HTR-8/SVneo (cell line): Measurements from ENCODE around the gene CDC16.
"Not testable (repeated sequence)": the region's sequence is repeated elsewhere in the genome, so short reads cannot be mapped to it uniquely, and the experiment has no call there.

Experiments
- DNase-seq: peaks from one replicate; pipeline ENCODE4 v3.0.0; 2011; ENCODE audit warnings: low spot score, mixed read lengths; ENCODE audit not compliant: insufficient read length
- FAIRE-seq: peaks from 2 replicates; lab custom pipeline; 2011; peaks lifted over from hg19 to GRCh38; lab: Jason Lieb, UNC

The CDC16 gene, protein sequence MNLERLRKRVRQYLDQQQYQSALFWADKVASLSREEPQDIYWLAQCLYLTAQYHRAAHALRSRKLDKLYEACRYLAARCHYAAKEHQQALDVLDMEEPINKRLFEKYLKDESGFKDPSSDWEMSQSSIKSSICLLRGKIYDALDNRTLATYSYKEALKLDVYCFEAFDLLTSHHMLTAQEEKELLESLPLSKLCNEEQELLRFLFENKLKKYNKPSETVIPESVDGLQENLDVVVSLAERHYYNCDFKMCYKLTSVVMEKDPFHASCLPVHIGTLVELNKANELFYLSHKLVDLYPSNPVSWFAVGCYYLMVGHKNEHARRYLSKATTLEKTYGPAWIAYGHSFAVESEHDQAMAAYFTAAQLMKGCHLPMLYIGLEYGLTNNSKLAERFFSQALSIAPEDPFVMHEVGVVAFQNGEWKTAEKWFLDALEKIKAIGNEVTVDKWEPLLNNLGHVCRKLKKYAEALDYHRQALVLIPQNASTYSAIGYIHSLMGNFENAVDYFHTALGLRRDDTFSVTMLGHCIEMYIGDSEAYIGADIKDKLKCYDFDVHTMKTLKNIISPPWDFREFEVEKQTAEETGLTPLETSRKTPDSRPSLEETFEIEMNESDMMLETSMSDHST

DNA sequence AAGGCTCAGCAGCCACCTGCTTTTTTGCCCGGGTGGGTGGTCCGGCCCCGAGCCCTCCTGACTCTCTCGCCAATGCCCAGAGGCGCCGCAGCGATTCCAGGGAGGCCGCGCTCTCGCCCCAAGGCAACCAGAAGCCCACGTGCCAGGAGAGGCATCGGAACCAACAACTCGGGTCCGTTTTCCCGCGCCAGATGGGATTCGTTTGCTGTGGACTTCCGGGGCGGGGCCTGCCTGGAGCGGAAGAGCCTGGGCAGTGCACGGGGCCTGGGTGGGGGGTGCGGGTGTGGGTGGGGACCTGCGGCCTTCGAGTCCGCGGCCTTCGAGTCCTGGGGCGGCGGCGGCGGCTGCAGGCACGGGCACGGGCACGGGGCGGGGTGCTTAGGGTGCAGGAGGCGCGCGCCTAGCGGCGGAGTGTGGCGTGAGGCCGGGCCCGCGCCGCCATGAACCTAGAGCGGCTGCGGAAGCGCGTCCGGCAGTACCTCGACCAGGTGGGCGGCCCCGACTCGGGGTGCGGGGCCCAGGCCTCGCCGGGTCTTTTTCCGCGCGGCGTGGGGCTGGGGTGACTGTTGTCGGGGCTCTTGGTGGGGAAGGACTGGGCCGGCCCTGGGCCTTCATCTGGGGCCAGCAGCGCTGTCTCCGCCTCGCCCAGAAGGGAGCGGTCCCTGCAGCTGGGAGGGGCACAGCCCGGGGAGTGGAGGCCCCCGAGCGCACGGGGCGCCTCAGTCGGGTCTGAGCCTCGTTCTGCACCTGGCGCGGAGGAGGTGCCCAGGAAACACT lies at the start of gene CDC16:
Gene CDC16 (plus strand): TSS at position 253 of the 777 bp plus-strand sequence. CDS start 188 bp downstream, at position 441.
- DNase-seq = peak; percentile 82
- FAIRE-seq = peak; percentile 28

DNA sequence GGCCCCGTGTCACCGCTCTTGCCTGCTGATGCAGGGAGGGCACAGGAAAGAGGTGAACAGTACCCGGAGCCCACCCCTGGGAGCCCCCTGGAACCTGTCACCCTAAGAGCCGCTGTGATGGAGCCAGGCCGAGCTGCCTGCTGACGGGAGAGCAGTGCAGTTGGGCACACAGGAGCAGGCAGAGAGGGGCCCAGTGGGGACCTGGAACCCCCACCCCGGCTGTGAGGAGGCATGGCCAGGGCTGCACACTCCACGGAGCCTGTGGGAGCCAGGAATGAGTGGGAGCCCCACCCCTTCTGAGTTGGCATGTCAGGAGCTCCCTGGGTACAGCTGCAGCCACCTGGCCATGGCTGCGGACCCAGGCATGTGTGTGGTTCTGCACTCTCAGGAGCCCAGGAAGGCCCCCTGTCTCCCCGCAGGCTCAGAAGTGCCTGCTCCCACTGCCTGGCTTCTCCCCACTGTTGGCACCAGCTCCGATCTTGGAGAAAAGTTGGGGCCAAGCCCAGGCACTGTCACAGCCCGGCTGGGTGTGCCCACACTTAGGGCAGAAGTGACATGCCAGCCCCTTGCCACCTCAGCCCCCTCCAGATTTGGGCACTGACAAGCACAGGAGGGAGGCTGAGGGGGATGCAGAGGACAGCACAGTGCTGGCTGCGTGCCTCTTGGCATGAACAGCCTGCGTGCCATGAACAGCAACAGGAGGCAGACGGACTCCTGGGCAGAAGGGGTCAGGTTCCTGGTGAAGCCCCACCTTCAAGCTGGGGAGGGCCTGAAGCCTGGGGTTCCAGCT lies 49.3 kb upstream of the CDC16 start:
- DNase-seq (no peak), FAIRE-seq (no peak)

DNA sequence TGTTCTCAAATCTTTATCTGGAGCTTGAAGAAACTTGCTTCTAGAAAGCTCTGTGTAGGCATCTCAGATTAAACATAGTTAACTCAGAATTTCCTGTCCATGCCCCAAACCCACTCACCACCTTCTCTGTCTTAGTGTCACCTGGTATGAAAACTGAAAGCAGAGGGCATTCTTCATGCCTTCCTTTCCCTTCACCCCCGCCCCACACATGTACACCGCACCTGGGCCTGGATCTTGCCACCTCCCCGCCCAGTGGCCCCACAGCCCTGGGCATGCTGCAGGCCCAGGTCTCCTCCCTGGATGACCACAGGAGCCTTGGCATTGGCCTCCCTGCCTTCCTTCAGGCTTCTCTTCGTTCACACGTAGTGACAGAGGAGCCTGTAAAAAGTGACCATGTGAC lies 39.8 kb upstream of the CDC16 start:
- DNase-seq (no peak), FAIRE-seq (no peak)

DNA sequence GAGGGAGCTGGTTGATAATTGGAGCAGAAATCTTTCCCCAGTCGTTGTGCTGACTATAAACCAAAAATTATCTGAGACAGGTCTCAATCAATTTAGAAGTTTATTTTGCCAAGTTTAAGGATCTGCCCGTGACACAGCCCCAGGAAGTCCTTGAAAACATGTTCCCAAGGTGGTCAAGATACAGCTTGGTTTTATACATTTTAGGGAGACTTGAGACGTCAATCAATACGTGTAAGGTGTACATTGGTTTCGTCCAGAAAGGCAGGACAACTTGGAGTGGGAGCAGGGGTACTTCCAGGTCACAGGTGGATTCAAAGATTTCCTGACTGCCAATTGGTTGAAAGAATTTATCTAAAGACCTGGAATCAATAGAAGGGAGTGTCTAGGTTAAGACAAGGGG lies 38.1 kb upstream of the CDC16 start:
- DNase-seq (no peak), FAIRE-seq (no peak)

DNA sequence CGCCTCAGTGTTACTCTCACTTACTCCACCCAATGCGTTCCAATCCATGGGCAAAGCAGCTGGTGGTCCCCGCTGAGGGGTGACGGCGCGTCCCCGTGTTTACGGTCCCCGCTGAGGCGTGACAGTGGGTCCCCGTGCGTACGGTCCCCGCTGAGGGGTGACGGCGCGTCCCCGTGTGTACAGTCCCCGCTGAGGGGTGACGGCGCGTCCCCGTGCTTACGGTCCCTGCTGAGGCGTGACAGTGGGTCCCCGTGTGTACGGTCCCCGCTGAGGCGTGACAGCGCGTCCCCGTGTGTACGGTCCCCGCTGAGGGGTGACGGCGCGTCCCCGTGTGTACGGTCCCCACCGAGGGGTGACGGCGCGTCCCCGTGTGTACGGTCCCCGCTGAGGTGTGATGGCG lies 36.1 kb upstream of the CDC16 start:
- DNase-seq (no peak), FAIRE-seq (no peak)

DNA sequence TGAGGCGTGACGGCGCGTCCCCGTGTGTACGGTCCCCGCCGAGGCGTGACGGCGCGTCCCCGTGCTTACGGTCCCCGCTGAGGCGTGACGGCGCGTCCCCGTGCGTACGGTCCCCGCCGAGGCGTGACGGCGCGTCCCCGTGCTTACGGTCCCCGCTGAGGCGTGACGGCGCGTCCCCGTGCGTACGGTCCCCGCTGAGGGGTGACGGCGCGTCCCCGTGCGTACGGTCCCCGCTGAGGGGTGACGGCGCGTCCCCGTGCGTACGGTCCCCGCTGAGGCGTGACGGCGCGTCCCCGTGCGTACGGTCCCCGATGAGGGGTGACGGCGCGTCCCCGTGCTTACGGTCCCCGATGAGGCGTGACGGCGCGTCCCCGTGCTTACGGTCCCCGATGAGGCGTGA lies 35.2 kb upstream of the CDC16 start:
- DNase-seq, FAIRE-seq: not testable (repeated sequence)

DNA sequence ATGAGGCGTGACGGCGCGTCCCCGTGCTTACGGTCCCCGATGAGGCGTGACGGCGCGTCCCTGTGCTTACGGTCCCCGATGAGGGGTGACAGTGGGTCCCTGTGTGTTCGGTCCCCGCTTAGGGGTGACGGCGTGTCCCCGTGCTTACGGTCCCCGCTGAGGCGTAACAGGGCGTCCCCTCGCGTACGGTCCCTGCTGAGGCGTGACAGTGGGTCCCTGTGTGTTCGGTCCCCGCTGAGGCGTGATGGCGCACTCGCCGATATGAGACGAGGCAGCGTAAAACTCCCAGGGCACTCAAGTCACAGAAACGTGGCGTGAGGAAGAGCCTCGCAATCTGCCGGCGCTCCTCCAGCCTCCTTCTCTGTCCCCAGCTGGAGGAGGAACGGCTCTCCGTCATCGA lies 34.7 kb upstream of the CDC16 start:
- DNase-seq = no peak
- FAIRE-seq = no peak

DNA sequence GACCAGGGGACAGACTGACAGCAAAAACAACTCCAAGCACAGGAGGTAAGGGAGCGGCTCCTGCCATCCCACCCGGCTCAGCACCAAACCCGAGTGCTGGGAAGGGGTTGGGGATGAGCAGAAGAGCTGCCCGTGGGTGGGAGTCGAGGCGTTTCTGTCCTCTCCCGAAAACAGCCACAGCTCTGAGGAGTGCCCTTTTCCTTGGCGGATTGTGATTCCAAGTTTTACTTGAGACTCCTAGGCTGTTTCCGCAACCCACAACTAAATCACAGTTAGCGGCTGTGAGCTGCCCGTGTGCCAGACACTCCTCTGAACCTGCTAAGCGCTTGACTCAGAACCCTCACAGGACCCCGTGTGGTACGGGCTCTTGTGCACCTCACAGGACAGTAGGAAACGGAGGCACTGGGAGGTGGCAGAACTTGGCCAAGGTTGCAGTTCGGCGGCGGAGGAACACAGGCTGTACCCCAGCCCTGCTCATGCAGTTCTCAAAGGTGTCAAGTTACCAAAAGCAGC lies 34.2 kb upstream of the CDC16 start:
- no peak for FAIRE-seq
- no peak for DNase-seq

DNA sequence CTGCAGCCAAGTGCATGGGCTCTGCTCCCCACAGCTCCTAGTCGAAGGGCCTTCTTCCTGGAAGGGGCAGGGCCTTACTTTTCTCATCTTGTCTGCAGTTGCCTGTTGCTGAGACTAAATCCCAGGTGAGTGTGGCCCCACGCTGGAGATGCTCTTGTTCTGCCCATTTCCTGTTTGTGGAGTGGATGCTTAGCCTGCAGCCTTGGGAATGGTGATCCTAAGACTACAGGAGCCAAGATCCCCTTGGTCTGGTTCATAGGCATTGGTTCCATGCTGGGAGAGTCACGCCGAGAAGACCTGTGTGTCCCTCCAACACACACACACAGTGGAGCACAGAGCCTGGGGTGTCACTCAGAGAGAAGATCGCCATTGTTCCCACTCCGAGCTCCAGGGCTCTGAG lies 32.1 kb upstream of the CDC16 start:
- DNase-seq (no peak), FAIRE-seq (no peak)

DNA sequence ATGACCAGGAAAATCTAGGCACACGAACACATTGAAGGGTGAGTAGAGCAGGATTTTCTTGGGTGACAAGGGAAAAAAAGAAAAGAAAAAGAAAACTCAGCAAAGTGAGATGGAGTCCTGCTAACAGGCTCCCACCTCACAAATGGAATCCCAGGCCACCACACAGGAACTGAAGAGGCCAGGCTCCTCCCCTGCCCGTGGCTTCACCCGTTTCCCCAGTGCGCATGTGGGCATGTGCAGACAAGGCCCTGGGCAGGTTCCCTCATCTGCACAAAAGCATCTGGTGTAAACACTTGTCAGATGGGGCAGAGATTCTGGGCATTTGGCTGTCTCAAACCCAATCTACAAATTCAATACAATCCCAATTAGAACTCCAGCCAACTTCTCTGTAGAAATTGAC lies 31.2 kb upstream of the CDC16 start:
- FAIRE-seq (no peak), DNase-seq (no peak)

DNA sequence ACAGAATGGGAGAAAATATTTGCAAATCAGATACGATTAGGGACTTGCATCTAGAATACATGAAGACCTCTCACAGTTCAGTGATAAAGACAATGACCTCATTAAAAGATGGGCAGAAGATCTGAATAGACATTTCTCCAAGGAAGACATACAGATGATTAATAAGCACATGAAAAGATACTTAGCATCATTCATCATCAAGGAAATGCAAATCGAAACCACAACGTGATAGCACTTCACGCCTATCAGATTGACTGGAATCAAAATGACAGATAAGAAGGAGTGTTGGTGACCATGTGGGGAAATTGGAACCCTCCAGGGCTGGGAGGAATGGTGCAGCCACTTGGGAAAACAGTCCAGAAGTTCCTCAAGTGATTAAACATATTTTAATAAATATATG lies 29.8 kb upstream of the CDC16 start:
- FAIRE-seq (no peak), DNase-seq (no peak)

DNA sequence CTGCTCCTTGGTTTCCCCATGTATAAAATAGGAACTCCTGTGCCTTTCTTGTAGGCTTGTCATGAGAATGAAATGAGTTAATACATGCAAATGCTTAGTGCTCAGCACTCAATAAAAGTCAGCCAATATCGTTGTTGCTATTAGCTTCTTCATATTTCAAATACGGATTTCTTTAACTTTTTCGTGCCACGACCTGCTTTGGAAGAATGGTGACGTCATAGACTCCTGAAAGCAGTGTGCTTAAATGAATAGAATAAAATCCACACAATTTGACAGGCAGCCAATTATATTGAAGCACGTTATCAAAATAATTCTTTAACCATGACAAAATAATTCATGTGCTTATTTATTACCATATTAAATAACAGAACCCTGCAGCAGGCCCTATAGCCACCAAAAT lies 26.6 kb upstream of the CDC16 start:
- DNase-seq (no peak), FAIRE-seq (no peak)

DNA sequence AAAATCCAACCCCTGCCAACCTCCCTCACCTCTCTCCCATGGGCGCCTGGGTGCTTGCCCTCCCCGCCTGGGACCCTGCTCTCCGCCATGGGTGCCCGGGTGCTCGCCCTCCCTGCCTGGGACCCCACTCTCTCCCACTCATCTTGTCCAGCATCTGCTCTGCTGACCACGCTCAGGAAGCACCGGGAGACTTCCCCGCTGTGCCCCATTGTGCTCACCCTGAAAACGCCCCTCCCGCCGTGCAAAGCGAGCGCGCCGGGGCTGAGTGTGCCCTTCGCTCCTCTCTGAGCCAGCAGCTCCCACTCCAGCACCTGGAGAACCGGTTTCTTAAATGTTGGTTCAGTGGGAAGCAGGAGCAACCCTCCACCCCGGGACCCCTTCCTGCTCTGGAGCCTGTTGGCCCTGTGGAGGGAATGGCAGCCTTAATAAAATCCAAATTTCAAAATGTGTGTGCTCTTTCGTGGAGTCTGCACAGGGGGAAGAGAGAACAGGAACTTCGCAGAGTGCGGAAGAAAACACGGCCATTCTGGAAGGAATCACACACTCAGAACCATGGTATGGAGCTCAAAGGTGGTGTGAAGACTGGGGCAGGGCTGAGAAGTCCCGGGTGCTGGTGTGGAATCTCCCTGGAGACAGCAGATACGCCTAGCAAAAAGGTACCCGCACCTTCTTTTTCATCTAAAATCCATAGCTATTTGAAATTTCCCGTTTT lies 23.1 kb upstream of the CDC16 start:
- DNase-seq (no peak), FAIRE-seq (no peak)

DNA sequence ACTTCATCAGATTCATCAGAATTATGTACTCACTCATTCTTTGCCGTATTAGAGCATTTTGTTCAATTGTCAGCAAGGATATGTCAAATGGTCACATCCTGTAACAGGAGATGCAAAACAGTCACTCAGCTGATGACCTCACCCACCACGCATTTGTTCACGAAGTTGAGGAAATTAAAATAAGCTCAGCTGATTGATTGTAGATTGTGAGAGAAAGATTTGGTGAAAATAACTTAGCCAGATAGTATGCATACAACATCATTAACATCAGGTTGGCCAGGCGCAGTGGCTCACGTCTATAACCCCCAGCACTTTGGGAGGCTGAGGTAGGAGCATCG lies 22.6 kb upstream of the CDC16 start:
- DNase-seq (peak; percentile 22), FAIRE-seq (peak; percentile 68)

DNA sequence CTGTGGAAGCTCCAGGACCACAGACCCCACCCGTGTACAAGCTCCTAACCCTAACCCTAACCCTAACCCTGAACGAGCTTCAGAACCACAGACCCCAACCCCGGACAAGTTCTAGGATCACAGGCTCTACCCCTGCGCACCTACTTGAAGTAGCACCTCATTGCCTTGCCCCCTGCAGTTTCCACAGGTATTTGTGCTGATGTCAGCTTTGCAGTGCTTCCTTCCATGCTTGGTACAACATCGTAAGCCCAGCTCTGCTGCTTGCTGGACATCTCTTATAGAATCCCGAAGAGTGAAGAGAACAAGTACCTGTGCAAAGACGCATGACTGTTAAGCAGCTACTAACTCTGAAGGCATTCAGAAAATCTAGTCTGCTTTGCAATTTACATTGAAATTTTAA lies 20.7 kb upstream of the CDC16 start:
- DNase-seq (no peak), FAIRE-seq (no peak)

DNA sequence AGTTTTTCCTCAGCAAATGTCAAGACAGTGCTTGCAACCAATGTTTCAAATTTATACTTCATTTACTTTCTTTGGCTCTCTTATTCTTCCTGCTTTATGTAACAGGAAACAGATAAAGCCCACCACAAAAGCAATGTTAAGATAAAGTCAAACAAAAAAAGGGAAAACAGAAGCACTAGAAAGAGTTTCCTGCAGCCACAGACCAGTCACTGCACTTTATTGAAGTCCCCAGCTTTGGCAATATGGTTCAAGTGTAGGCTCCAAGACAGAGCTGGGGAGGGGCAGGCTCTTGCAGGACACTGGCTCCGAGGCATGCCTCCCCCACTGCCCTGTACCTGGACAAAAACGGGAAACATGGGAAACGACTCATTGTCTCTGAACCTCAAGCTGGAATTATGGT lies 15.3 kb upstream of the CDC16 start:
- DNase-seq = no peak

DNA sequence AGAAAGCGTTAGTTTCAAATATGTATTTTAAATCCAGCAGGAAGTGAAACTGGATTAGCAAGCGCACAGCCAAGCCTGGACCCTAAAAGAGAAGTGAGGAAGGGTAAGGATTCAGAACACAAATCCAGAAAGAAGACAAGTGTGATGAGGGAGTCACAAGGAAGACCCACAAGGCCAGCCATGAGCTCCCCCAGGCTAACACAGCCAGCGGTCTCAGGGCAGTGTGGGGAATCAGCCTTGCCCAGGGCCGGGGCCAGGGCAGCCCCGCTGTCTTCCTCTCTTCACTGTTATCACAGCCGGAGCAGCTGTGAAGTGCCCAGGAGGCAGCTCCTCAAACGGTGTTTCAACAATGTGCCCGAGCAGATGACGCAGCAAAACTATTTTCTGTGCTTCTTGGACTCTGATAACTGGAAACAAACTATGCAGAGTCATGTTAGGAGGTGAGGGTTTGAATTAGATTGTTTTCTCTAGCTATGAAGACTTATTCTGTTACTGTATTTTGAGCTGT lies 12.2 kb upstream of the CDC16 start:
- DNase-seq (no peak), FAIRE-seq (no peak)

More for the DNA sequence above, 15.3 kb upstream of the CDC16 start:
- FAIRE-seq = no peak

DNA sequence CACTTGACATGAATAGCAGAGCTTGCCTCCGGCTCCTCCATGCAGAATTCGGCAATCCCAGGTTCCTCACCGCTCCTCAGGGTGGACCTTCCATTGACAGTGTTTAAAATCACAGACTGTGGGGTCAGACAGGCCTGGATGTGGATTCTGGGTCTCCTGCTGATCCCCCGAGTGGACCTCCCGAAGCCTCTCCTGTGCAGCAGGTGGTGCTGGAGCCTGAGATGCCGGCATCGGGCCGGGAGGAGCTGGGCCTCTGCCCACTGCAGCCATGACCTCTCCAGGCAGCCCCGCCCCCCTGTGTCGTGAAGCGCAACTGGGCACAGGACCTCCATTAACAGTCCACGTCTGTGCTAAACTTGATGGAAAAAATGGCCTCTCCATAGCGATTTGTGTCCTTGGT lies 10.5 kb upstream of the CDC16 start:
- DNase-seq = no peak

DNA sequence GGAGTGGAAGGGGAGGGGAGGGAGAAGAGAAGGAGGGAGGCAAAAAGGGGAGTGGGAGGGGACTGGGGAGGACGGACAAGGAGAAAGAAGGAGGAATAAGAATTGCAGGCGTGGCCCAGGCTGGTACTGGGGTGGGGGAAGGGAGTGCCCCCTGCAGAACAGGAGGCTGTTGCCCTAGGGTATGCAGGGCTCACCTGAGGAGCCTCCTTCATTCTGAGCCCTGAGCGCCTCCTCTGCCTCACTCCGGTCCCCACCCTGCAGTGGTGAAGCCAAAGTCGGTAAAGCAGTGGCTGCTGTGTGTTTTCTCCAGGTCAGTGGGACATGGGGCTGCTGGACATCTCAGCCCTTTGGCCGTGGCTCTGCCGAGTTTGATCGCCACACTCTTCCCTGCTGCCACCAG lies 9.1 kb upstream of the CDC16 start:
- no peak for FAIRE-seq
- no peak for DNase-seq

More for the DNA sequence above, 10.5 kb upstream of the CDC16 start:
- FAIRE-seq = no peak
